ENCODE results near the gene THRB. TPM values are rescaled to one million over a fixed set of nuclear protein-coding genes. Genes with fewer than 3 reads are reported as not detected.

Gene THRB
- total RNA-seq, 4 donors from 2014 or later, result 3.7 to 11.3 (median 6.1) TPM

DNA sequence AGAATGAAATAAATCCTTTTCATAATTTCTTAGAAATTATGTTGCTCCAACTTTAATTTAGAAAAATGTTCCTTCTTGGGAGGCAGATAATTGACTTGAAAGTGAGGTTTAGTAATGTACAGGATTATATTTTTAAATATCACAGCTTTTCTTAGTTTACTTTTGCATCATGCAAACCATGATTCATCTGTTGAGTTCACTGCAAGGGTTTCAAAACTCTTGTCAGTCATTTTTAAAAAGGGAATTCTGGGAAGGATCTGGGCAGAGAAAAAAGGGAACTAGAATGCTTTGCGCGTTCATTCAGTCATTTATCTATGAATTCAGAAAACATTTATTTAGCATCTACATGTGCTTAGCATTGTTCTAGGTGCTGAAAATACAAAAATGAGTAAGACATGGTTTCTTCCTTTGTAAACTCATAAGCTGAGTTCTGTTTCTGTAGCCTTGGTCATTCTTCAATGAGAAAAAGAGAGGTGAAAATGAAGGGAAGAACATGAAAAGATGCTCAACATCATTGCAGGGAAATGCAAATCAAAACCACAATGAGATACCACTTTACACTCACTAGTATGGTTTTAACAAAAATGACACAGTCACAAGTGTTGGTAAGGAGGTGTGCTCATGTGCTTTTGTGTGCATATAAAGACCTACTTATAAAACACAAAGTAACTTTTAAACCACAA lies 340.5 kb downstream of the THRB start:
- Histone ChIP-seq H3K9me3 (no peaks in the 10 kb centered on the region), H3K27ac (no peak overlapping the region), H3K4me3 (no peak overlapping the region), H3K27me3 (no peaks in the 10 kb centered on the region), H3K4me1 (peaks cover 0 to 7% (median 0%) of the 10 kb centered on the region in 3 donors), H3K36me3 (no peaks in the 10 kb centered on the region)
- no peak for TF ChIP-seq POLR2A (IDR thresholded peaks at IDR 0.05)
- TF ChIP-seq, protein P1, sequence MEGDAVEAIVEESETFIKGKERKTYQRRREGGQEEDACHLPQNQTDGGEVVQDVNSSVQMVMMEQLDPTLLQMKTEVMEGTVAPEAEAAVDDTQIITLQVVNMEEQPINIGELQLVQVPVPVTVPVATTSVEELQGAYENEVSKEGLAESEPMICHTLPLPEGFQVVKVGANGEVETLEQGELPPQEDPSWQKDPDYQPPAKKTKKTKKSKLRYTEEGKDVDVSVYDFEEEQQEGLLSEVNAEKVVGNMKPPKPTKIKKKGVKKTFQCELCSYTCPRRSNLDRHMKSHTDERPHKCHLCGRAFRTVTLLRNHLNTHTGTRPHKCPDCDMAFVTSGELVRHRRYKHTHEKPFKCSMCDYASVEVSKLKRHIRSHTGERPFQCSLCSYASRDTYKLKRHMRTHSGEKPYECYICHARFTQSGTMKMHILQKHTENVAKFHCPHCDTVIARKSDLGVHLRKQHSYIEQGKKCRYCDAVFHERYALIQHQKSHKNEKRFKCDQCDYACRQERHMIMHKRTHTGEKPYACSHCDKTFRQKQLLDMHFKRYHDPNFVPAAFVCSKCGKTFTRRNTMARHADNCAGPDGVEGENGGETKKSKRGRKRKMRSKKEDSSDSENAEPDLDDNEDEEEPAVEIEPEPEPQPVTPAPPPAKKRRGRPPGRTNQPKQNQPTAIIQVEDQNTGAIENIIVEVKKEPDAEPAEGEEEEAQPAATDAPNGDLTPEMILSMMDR (IDR thresholded peaks at IDR 0.05), result no peak
- DNase-seq, result no peak
- 58 to 72% methylated on average over 2 of the region's 2 CpGs for WGBS, 2 donors
- intact Hi-C loops (cut with DNase I), result no loop called here

DNA sequence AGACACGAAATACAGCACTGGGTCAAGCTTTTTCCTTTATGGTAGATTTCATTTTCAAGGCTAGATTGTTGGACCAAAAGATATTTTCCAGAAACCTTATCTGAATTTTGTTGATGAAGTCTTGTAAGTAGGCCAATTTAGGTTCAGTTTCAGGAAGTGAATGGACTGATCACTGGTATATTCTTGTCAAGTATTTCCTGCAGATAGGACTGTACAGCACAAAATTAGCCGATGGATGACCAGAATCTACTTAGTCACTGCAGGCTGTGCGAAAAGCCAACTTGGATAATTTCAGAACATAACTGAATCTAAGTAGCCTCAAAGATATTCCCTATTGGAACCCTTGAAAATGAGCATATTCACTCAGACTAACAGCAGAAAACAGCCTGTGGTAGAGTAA lies 343.1 kb downstream of the THRB start:
- Histone ChIP-seq H3K27ac (no peak overlapping the region), H3K4me3 (no peak overlapping the region), H3K4me1 (peaks cover 0 to 7% (median 0%) of the 10 kb centered on the region in 3 donors), H3K9me3 (no peaks in the 10 kb centered on the region), H3K27me3 (no peaks in the 10 kb centered on the region), H3K36me3 (no peaks in the 10 kb centered on the region)
- 69 to 78% methylated on average over 3 of the region's 3 CpGs for whole genome bisulfite sequencing, 2 donors
- no peak for DNase-seq
- TF ChIP-seq POLR2A (IDR thresholded peaks at IDR 0.05), result no peak
- TF ChIP-seq, protein P1 (IDR thresholded peaks at IDR 0.05), result no peak
- intact Hi-C loops (cut with DNase I), result no loop called here

DNA sequence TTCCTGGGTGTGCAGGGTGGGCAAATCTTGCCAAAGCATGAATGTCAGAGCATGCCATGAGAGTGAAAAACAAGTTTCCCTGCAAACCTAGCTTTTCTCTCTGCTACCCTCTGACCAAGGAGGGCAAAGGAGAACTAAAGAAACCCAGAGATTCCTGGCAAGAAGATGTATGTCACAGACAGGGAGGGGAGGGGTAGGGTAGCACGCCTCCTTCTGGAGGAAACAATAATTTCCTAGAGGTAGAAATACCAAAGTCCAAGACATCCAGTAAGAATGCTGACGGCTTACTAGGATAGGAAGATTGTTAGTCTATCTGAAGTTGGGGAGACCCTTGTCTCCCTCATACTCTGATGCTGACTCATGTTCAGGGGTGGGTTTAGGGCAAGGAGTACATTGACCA lies 345.6 kb downstream of the THRB start:
- H3K27me3 ChIP-seq, result no peaks in the 10 kb centered on the region
- intact Hi-C loops (cut with DNase I), result no loop called here
- WGBS, 2 donors, result 83 to 84% methylated on average over 2 of the region's 2 CpGs
- no peak for DNase-seq
- TF ChIP-seq, protein P1 (IDR thresholded peaks at IDR 0.05), result peak in 1 of 6 experiments; percentile 29
- TF ChIP-seq POLR2A (IDR thresholded peaks at IDR 0.05), result no peak
- H3K4me1 ChIP-seq, result peaks cover 0 to 18% (median 5%) of the 10 kb centered on the region in 3 donors
- H3K27ac ChIP-seq, result no peak overlapping the region
- no peaks in the 10 kb centered on the region for H3K9me3 ChIP-seq
- H3K36me3 ChIP-seq, result no peaks in the 10 kb centered on the region
- no peak overlapping the region for H3K4me3 ChIP-seq

DNA sequence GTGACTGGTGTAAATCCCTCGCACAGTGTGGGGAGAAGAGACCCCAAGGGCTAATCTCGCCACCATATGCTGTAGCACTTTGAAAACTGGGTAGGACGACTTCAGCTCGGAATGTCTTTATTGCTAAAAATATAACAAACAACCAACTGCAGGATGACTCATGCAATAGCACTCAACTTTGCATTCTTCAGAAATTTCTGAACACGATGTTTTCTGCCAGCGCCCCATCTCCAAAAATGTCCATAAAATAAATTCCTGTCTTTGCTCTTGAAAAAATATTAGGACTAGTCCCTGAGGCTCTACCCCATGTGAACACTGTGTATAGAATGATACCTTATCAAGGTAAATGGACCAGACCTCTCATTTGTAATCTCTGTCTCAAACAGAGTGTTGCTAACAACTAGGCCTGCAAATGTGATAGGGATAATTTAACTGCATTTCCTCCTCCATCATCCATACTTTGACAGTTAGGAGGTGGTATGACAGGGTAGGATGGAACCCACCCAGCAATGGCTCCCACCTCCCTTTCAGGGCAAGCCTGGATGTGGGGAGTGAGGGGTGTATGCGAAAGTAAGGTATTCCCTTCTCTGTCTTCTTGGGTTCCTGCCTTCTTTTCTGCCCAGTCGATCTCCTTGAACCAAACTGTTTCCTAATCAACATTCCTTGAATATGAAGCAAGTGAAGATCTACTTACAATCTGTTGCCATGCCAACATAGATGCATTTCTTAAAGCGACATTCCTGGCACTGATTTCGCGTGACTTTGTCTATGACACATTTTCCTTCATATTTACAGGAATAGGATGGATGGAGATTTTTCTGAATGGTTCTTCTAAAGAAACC lies 348.4 kb downstream of the THRB start:
- Histone ChIP-seq H3K36me3 (peaks cover 0 to 15% (median 0%) of the 10 kb centered on the region in 3 donors), H3K9me3 (no peaks in the 10 kb centered on the region), H3K27ac (peak overlapping the region; percentile 33 to 82 (median 62)), H3K27me3 (no peaks in the 10 kb centered on the region), H3K4me3 (no peak overlapping the region), H3K4me1 (peaks cover 0 to 11% (median 5%) of the 10 kb centered on the region in 3 donors)
- TF ChIP-seq, protein P1 (IDR thresholded peaks at IDR 0.05), result no peak
- TF ChIP-seq POLR2A (IDR thresholded peaks at IDR 0.05), result no peak
- intact Hi-C loops (cut with DNase I), result no loop called here
- 48 to 58% methylated on average over 11 of the region's 11 CpGs for WGBS, 2 donors
- no peak for DNase-seq

DNA sequence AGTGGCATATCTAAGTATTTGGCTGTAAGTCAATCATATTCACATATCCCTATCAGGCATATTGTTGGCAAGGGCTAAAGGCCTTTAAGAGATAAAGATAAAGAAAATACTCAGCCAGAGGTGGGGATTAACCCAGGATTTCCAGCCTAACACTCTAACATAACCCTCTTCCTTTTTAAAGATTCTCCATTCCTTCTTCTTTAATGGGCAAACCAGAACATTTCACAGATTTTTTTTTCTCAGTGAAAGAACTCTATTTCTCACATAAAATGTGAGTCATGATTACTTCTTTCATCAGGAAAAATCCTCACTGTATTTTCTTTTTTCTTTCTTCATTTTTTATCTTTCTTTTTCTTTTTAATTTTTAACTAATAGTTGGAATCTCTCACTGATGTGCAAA lies 349.2 kb downstream of the THRB start:
- H3K27ac ChIP-seq, result peak overlapping the region in 3 of 4 donors; percentile 51 to 74 (median 66)
- H3K4me3 ChIP-seq, result no peak overlapping the region
- intact Hi-C loops (cut with DNase I), result no loop called here

More for the DNA sequence above, 349.2 kb downstream of the THRB start:
- Histone ChIP-seq H3K9me3 (no peaks in the 10 kb centered on the region), H3K27me3 (no peaks in the 10 kb centered on the region), H3K4me1 (peaks cover 0 to 14% (median 5%) of the 10 kb centered on the region in 3 donors), H3K36me3 (peaks cover 0 to 15% (median 0%) of the 10 kb centered on the region in 3 donors)
- TF ChIP-seq POLR2A (IDR thresholded peaks at IDR 0.05), result no peak
- TF ChIP-seq, protein P1 (IDR thresholded peaks at IDR 0.05), result no peak
- DNase-seq, result no peak

Data from esophagus squamous epithelium (tissue), 5 donors.